Gastroesophageal sphincter (tissue), 4 donors: Measurements from ENCODE around the gene ZBTB25. TPM values are rescaled to one million over a fixed set of nuclear protein-coding genes. Genes with fewer than 3 reads are reported as not detected.

Experiments used
- ATAC-seq: fragments of 150-250 bp; one replicate; pipeline ENCODE4 v1.9.1; 2016; ENCODE audit warnings: mild to moderate bottlenecking, moderate library complexity
- H3K27ac ChIP-seq, 4 donors: fragments of 200-600 bp; sonication (generic) in 3 of 4; 1 replicate in 3 of 4; 2 replicates in 1 of 4; pipeline ENCODE4 v1.5.1; 2016 to 2019
- H3K27me3 ChIP-seq: fragments of 200-600 bp; sonication (generic); one replicate; pipeline ENCODE4 v1.5.1; 2019
- H3K36me3 ChIP-seq, 2 donors: fragments of 200-600 bp; sonication (generic); one replicate each; pipeline ENCODE4 v1.5.1; 2019; ENCODE audit warnings: control low read depth in 1 of 2
- H3K4me1 ChIP-seq, 3 donors: fragments of 200-600 bp; sonication (generic); 1 replicate in 2 of 3; 2 replicates in 1 of 3; pipeline ENCODE4 v1.5.1; 2016 to 2019; ENCODE audit warnings: control low read depth in 2 of 3
- H3K4me3 ChIP-seq, 2 donors: fragments of 200-600 bp; sonication (generic); one replicate each; pipeline ENCODE4 v1.5.1; 2019; ENCODE audit warnings: mild to moderate bottlenecking in 1 of 2, moderate library complexity in 1 of 2
- H3K9me3 ChIP-seq, 3 donors: fragments of 200-600 bp; sonication (generic); one replicate each; pipeline ENCODE4 v1.5.1; 2017 to 2019; ENCODE audit warnings: control low read depth in 2 of 3
- CTCF ChIP-seq, 4 experiments: fragments of 200-600 bp in 2 of 4; fragments of 450-650 bp in 2 of 4; sonication (generic) in 1 of 4; IDR thresholded peaks; one replicate each; pipeline ENCODE4 v1.5.1; 2017 to 2019; ENCODE audit warnings: antibody characterized with exemption in 4 of 4, mild to moderate bottlenecking in 2 of 4, moderate library complexity in 2 of 4
- EP300 ChIP-seq: sonication (generic); formaldehyde crosslinking; IDR thresholded peaks from one replicate; pipeline ENCODE4 v1.6.1; 2017; ENCODE audit warnings: antibody characterized with exemption, mild to moderate bottlenecking
- POLR2A ChIP-seq, 2 donors: fragments of 450-650 bp; IDR thresholded peaks; one replicate each; pipeline ENCODE4 v1.6.1; 2017; ENCODE audit warnings: antibody characterized with exemption in 2 of 2, mild to moderate bottlenecking in 2 of 2, moderate library complexity in 1 of 2
- POLR2AphosphoS5 ChIP-seq: sonication (generic); formaldehyde crosslinking; IDR thresholded peaks from one replicate; pipeline ENCODE4 v1.6.1; 2017; ENCODE audit warnings: antibody characterized with exemption
- WGBS, 2 donors: methylation state at CpG; one replicate each; pipeline ENCODE4 v1.1.5; 2018; ENCODE audit warnings: low coverage in 1 of 2; 5-methylcytosine and 5-hydroxymethylcytosine counted together
- total RNA-seq, 4 donors: library from RNA; depleted of rRNA; stranded (reverse); fragments of >200 nt; gene quantifications; one replicate each; pipeline ENCODE4 v1.1.0, GENCODE V29; 2016

Gene ZBTB25
- total RNA-seq, 4 donors from 2014 or later = 7.4 to 12.5 (median 9.8) TPM

- no peak for TF ChIP-seq POLR2AphosphoS5
- no peak for TF ChIP-seq CTCF (IDR thresholded peaks at IDR 0.05)
- TF ChIP-seq POLR2A (IDR thresholded peaks at IDR 0.05) = no peak
- TF ChIP-seq EP300 = no peak
- Histone ChIP-seq H3K27ac (peak overlapping the region in 1 of 4 donors; percentile 99), H3K27me3 (no peaks in the 10 kb centered on the region), H3K4me3 (no peak overlapping the region), H3K4me1 (peaks cover 3 to 37% (median 15%) of the 10 kb centered on the region in 3 donors), H3K9me3 (no peaks in the 10 kb centered on the region), H3K36me3 (peaks cover 0 to 17% of the 10 kb centered on the region in 2 donors)
- 67 to 100% methylated on average over 1 of the region's 1 CpG for WGBS, 2 donors
- no peak for ATAC-seq
These were observed 3.5 kb downstream of the ZBTB25 start for GRCh38 chr14:64500088-64500487.

GRCh38 chr14:64496764-64497163 is 6.9 kb downstream of the ZBTB25 start:
- Histone ChIP-seq H3K4me1 (peaks cover 0 to 26% (median 6%) of the 10 kb centered on the region in 3 donors), H3K36me3 (peaks cover 0 to 27% of the 10 kb centered on the region in 2 donors), H3K27ac (no peak overlapping the region), H3K9me3 (no peaks in the 10 kb centered on the region), H3K27me3 (no peaks in the 10 kb centered on the region), H3K4me3 (no peak overlapping the region)
- no peak for TF ChIP-seq POLR2AphosphoS5
- TF ChIP-seq CTCF (IDR thresholded peaks at IDR 0.05) = no peak
- TF ChIP-seq EP300 = no peak
- no peak for TF ChIP-seq POLR2A (IDR thresholded peaks at IDR 0.05)
- no peak for ATAC-seq

- no peaks in the 10 kb centered on the region for H3K9me3 ChIP-seq
- ATAC-seq = no peak
- H3K36me3 ChIP-seq = peaks cover 0 to 41% of the 10 kb centered on the region in 2 donors
- no peak overlapping the region for H3K27ac ChIP-seq
- TF ChIP-seq CTCF (IDR thresholded peaks at IDR 0.05) (no peak), EP300 (no peak)
- no peaks in the 10 kb centered on the region for H3K27me3 ChIP-seq
- peaks cover 0 to 11% (median 0%) of the 10 kb centered on the region in 3 donors for H3K4me1 ChIP-seq
- H3K4me3 ChIP-seq = no peak overlapping the region
These were observed 8.4 kb downstream of the ZBTB25 start for GRCh38 chr14:64495252-64495651.

GRCh38 chr14:64493455-64493854 is 10.2 kb downstream of the ZBTB25 start:
- ATAC-seq = no peak
- Histone ChIP-seq H3K27ac (no peak overlapping the region), H3K9me3 (no peaks in the 10 kb centered on the region), H3K36me3 (peaks cover 0 to 59% of the 10 kb centered on the region in 2 donors), H3K4me3 (no peak overlapping the region), H3K27me3 (no peaks in the 10 kb centered on the region), H3K4me1 (no peaks in the 10 kb centered on the region)
- TF ChIP-seq POLR2AphosphoS5 (no peak), POLR2A (IDR thresholded peaks at IDR 0.05) (no peak), EP300 (no peak), CTCF (IDR thresholded peaks at IDR 0.05) (no peak)
- 88 to 93% methylated on average over 3 of the region's 3 CpGs for WGBS, 2 donors

- Histone ChIP-seq H3K4me3 (no peak overlapping the region), H3K9me3 (no peaks in the 10 kb centered on the region), H3K27ac (no peak overlapping the region), H3K4me1 (no peaks in the 10 kb centered on the region), H3K36me3 (peaks cover 5 to 72% of the 10 kb centered on the region in 2 donors), H3K27me3 (no peaks in the 10 kb centered on the region)
- TF ChIP-seq CTCF (IDR thresholded peaks at IDR 0.05) (no peak), POLR2AphosphoS5 (no peak), EP300 (no peak), POLR2A (IDR thresholded peaks at IDR 0.05) (no peak)
- no peak for ATAC-seq
- WGBS, 2 donors = 75 to 85% methylated on average over 2 of the region's 2 CpGs
These were observed 12.0 kb downstream of the ZBTB25 start for GRCh38 chr14:64491637-64492036.
